NCI-H345 treated with DMSO at 0.1 percent for 48 hours (cell line): ENCODE data around the gene KLF18.
A peak's percentile ranks its signal among the peaks of the same experiment; 100 is the strongest.
"Not testable (repeated sequence)": the region's sequence is repeated elsewhere in the genome, so short reads cannot be mapped to it uniquely, and the experiment has no call there.

Experiments
- DNase-seq: peaks from one replicate; lab custom pipeline; 2025; ENCODE audit not compliant: unreplicated experiment; lab: John Stamatoyannopoulos, UW

Gene KLF18

GRCh38 chr1:44120398-44120949, 21.0 kb downstream of the KLF18 start:
- DNase-seq: no peak

- DNase-seq: no peak
These were observed 21.9 kb downstream of the KLF18 start for GRCh38 chr1:44119525-44119924.

- no peak for DNase-seq
These were observed 22.7 kb downstream of the KLF18 start, which contains the start of gene KLF17 for GRCh38 chr1:44118682-44119081. Gene KLF17, plus strand, starts transcription at chr1:44118821. Its CDS starts 87 bp downstream, at chr1:44118908.

- DNase-seq: not testable (repeated sequence)
These were observed 24.2 kb downstream of the KLF18 start for GRCh38 chr1:44117272-44117671.

- no peak for DNase-seq
These were observed 27.3 kb downstream of the KLF18 start for GRCh38 chr1:44114098-44114497.

- DNase-seq: no peak
These were observed 28.3 kb downstream of the KLF18 start for GRCh38 chr1:44113095-44113609.

- DNase-seq: no peak
These were observed 28.9 kb downstream of the KLF18 start for GRCh38 chr1:44112486-44112885.

- no peak for DNase-seq
These were observed 29.6 kb downstream of the KLF18 start for GRCh38 chr1:44111861-44112260.

GRCh38 chr1:44110916-44111315, 30.5 kb downstream of the KLF18 start:
- DNase-seq: no peak

GRCh38 chr1:44108971-44109370, 32.5 kb downstream of the KLF18 start:
- no peak for DNase-seq

GRCh38 chr1:44108241-44108640, 33.2 kb downstream of the KLF18 start:
- DNase-seq: no peak

- DNase-seq: no peak
These were observed 35.6 kb downstream of the KLF18 start for GRCh38 chr1:44105810-44106209.

GRCh38 chr1:44103270-44104131, 37.9 kb downstream of the KLF18 start:
- DNase-seq: no peak

GRCh38 chr1:44101328-44101727, 40.1 kb downstream of the KLF18 start:
- no peak for DNase-seq

- DNase-seq: no peak
These were observed 41.1 kb downstream of the KLF18 start for GRCh38 chr1:44100183-44100868.

- no peak for DNase-seq
These were observed 47.4 kb downstream of the KLF18 start for GRCh38 chr1:44094047-44094446.

GRCh38 chr1:44090429-44091252, 50.8 kb downstream of the KLF18 start:
- no peak for DNase-seq

- peak; percentile 18 for DNase-seq
These were observed 51.9 kb downstream of the KLF18 start for GRCh38 chr1:44089371-44090048.
